Activated naive CD8-positive, alpha-beta T cell treated with anti-CD3 and anti-CD28 coated beads, Interleukin-2, amount 50 U/mL, for 24 hours (primary cell): Measurements from ENCODE around the gene GALNT7.
A peak's percentile ranks its signal among the peaks of the same experiment; 100 is the strongest.

Experiments
- ATAC-seq: fragments of 150-1000 bp; cut with Tn5 transposase; one replicate; pipeline ENCODE4 v1.10.0; 2021
- DNase-seq: peaks from one replicate; pipeline ENCODE4 v3.0.0; 2021
- H3K27ac Mint-ChIP-seq: one replicate; pipeline ENCODE4 v1.8.0; 2021; ENCODE audit warnings: mild to moderate bottlenecking, mixed read lengths
- H3K27me3 Mint-ChIP-seq: one replicate; pipeline ENCODE4 v1.8.0; 2021; ENCODE audit warnings: mixed read lengths
- H3K36me3 Mint-ChIP-seq: one replicate; pipeline ENCODE4 v1.8.0; 2021; ENCODE audit warnings: low read depth, mixed read lengths
- H3K4me1 Mint-ChIP-seq: one replicate; pipeline ENCODE4 v1.8.0; 2021; ENCODE audit warnings: mixed read lengths
- H3K4me3 Mint-ChIP-seq: one replicate; pipeline ENCODE4 v1.8.0; 2021; ENCODE audit warnings: mild to moderate bottlenecking, moderate library complexity, mixed read lengths
- H3K9me3 Mint-ChIP-seq: one replicate; pipeline ENCODE4 v1.8.0; 2021; ENCODE audit warnings: mixed read lengths

The GALNT7 gene

GRCh38 chr4:173195109-173195508 is 26.5 kb downstream of the GALNT7 start:
- H3K27me3 Mint-ChIP-seq = no peaks in the 10 kb centered on the region
- no peaks in the 10 kb centered on the region for H3K36me3 Mint-ChIP-seq
- DNase-seq = no peak
- no peak overlapping the region for H3K27ac Mint-ChIP-seq
- H3K4me1 Mint-ChIP-seq = peaks cover 42% of the 10 kb centered on the region
- ATAC-seq = no peak
- no peaks in the 10 kb centered on the region for H3K9me3 Mint-ChIP-seq
- H3K4me3 Mint-ChIP-seq = no peak overlapping the region

- Mint-ChIP-seq H3K36me3 (peaks cover 10% of the 10 kb centered on the region), H3K9me3 (peaks cover 13% of the 10 kb centered on the region)
- no peak for ATAC-seq
Observed at GRCh38 chr4:173199553-173199952, 30.9 kb downstream of the GALNT7 start.

GRCh38 chr4:173200103-173200884 is 31.7 kb downstream of the GALNT7 start:
- ATAC-seq (no peak), DNase-seq (no peak)
- Mint-ChIP-seq H3K27ac (no peak overlapping the region), H3K4me1 (peaks cover 18% of the 10 kb centered on the region), H3K9me3 (peaks cover 15% of the 10 kb centered on the region), H3K27me3 (no peaks in the 10 kb centered on the region), H3K36me3 (peaks cover 14% of the 10 kb centered on the region), H3K4me3 (no peak overlapping the region)

More at GRCh38 chr4:173199553-173199952, 30.9 kb downstream of the GALNT7 start:
- no peak for DNase-seq
- Mint-ChIP-seq H3K27me3 (no peaks in the 10 kb centered on the region), H3K4me3 (no peak overlapping the region), H3K27ac (no peak overlapping the region), H3K4me1 (peaks cover 23% of the 10 kb centered on the region)

- Mint-ChIP-seq H3K4me1 (peaks cover 16% of the 10 kb centered on the region), H3K36me3 (peaks cover 16% of the 10 kb centered on the region), H3K4me3 (no peak overlapping the region), H3K9me3 (peaks cover 15% of the 10 kb centered on the region), H3K27me3 (no peaks in the 10 kb centered on the region), H3K27ac (no peak overlapping the region)
- ATAC-seq = no peak
- no peak for DNase-seq
Observed at GRCh38 chr4:173202395-173202794, 33.8 kb downstream of the GALNT7 start.

GRCh38 chr4:173205656-173206055 is 37.0 kb downstream of the GALNT7 start:
- H3K27ac Mint-ChIP-seq = no peak overlapping the region
- DNase-seq = no peak
- peaks cover 6% of the 10 kb centered on the region for H3K4me1 Mint-ChIP-seq
- ATAC-seq = no peak
- peaks cover 17% of the 10 kb centered on the region for H3K36me3 Mint-ChIP-seq
- H3K4me3 Mint-ChIP-seq = no peak overlapping the region
- H3K27me3 Mint-ChIP-seq = no peaks in the 10 kb centered on the region
- peaks cover 15% of the 10 kb centered on the region for H3K9me3 Mint-ChIP-seq

- Mint-ChIP-seq H3K4me3 (no peak overlapping the region), H3K9me3 (peaks cover 12% of the 10 kb centered on the region), H3K27me3 (no peaks in the 10 kb centered on the region), H3K4me1 (peaks cover 17% of the 10 kb centered on the region), H3K27ac (no peak overlapping the region), H3K36me3 (peaks cover 16% of the 10 kb centered on the region)
- no peak for DNase-seq
- no peak for ATAC-seq
Observed at GRCh38 chr4:173208420-173208819, 39.8 kb downstream of the GALNT7 start.

- Mint-ChIP-seq H3K4me1 (peaks cover 12% of the 10 kb centered on the region), H3K36me3 (peaks cover 2% of the 10 kb centered on the region), H3K9me3 (no peaks in the 10 kb centered on the region), H3K27ac (no peak overlapping the region), H3K4me3 (no peak overlapping the region), H3K27me3 (no peaks in the 10 kb centered on the region)
- DNase-seq (no peak), ATAC-seq (peak; percentile 56)
Observed at GRCh38 chr4:173211222-173211621, 42.6 kb downstream of the GALNT7 start.

GRCh38 chr4:173211838-173212237 is 43.2 kb downstream of the GALNT7 start:
- ATAC-seq = peak; percentile 90
- H3K4me1 Mint-ChIP-seq = peaks cover 12% of the 10 kb centered on the region

GRCh38 chr4:173212379-173212778 is 43.8 kb downstream of the GALNT7 start:
- Mint-ChIP-seq H3K27ac (no peak overlapping the region), H3K36me3 (peaks cover 3% of the 10 kb centered on the region), H3K4me1 (peaks cover 12% of the 10 kb centered on the region), H3K4me3 (no peak overlapping the region), H3K9me3 (no peaks in the 10 kb centered on the region), H3K27me3 (no peaks in the 10 kb centered on the region)
- no peak for DNase-seq
- no peak for ATAC-seq

More at GRCh38 chr4:173211838-173212237, 43.2 kb downstream of the GALNT7 start:
- H3K27ac Mint-ChIP-seq = no peak overlapping the region
- H3K27me3 Mint-ChIP-seq = no peaks in the 10 kb centered on the region
- H3K36me3 Mint-ChIP-seq = peaks cover 3% of the 10 kb centered on the region
- H3K4me3 Mint-ChIP-seq = no peak overlapping the region
- DNase-seq = no peak
- no peaks in the 10 kb centered on the region for H3K9me3 Mint-ChIP-seq

GRCh38 chr4:173213296-173213695 is 44.7 kb downstream of the GALNT7 start:
- Mint-ChIP-seq H3K36me3 (peaks cover 3% of the 10 kb centered on the region), H3K4me1 (peaks cover 21% of the 10 kb centered on the region), H3K27ac (no peak overlapping the region), H3K9me3 (no peaks in the 10 kb centered on the region), H3K4me3 (no peak overlapping the region), H3K27me3 (no peaks in the 10 kb centered on the region)
- DNase-seq (no peak), ATAC-seq (no peak)

- H3K27ac Mint-ChIP-seq = no peak overlapping the region
- H3K4me1 Mint-ChIP-seq = peaks cover 31% of the 10 kb centered on the region
- peaks cover 3% of the 10 kb centered on the region for H3K36me3 Mint-ChIP-seq
Observed at GRCh38 chr4:173214231-173214630, 45.6 kb downstream of the GALNT7 start.

GRCh38 chr4:173214661-173215060 is 46.0 kb downstream of the GALNT7 start:
- Mint-ChIP-seq H3K27ac (no peak overlapping the region), H3K9me3 (peaks cover 2% of the 10 kb centered on the region), H3K4me3 (no peak overlapping the region), H3K4me1 (peaks cover 35% of the 10 kb centered on the region), H3K27me3 (no peaks in the 10 kb centered on the region), H3K36me3 (peaks cover 3% of the 10 kb centered on the region)
- ATAC-seq = no peak
- DNase-seq = no peak

More at GRCh38 chr4:173214231-173214630, 45.6 kb downstream of the GALNT7 start:
- Mint-ChIP-seq H3K9me3 (no peaks in the 10 kb centered on the region), H3K4me3 (no peak overlapping the region), H3K27me3 (no peaks in the 10 kb centered on the region)
- ATAC-seq = no peak
- DNase-seq = no peak

- Mint-ChIP-seq H3K36me3 (peaks cover 2% of the 10 kb centered on the region), H3K27me3 (no peaks in the 10 kb centered on the region), H3K4me1 (peaks cover 29% of the 10 kb centered on the region), H3K4me3 (no peak overlapping the region), H3K27ac (no peak overlapping the region), H3K9me3 (peaks cover 8% of the 10 kb centered on the region)
- ATAC-seq (no peak), DNase-seq (no peak)
Observed at GRCh38 chr4:173217075-173217474, 48.5 kb downstream of the GALNT7 start.

- peaks cover 8% of the 10 kb centered on the region for H3K9me3 Mint-ChIP-seq
- H3K27me3 Mint-ChIP-seq = no peaks in the 10 kb centered on the region
- no peak overlapping the region for H3K4me3 Mint-ChIP-seq
- H3K36me3 Mint-ChIP-seq = peaks cover 2% of the 10 kb centered on the region
- H3K27ac Mint-ChIP-seq = no peak overlapping the region
- DNase-seq = no peak
- no peak for ATAC-seq
- H3K4me1 Mint-ChIP-seq = peaks cover 29% of the 10 kb centered on the region
Observed at GRCh38 chr4:173217727-173218126, 49.1 kb downstream of the GALNT7 start.

- peaks cover 8% of the 10 kb centered on the region for H3K9me3 Mint-ChIP-seq
- ATAC-seq (no peak), DNase-seq (no peak)
- H3K36me3 Mint-ChIP-seq = peaks cover 2% of the 10 kb centered on the region
- H3K4me3 Mint-ChIP-seq = no peak overlapping the region
- peaks cover 29% of the 10 kb centered on the region for H3K4me1 Mint-ChIP-seq
- H3K27ac Mint-ChIP-seq = no peak overlapping the region
- H3K27me3 Mint-ChIP-seq = no peaks in the 10 kb centered on the region
Observed at GRCh38 chr4:173218411-173219125, 50.0 kb downstream of the GALNT7 start.
